ENCODE data around the gene SLC34A2.
"Not testable (repeated sequence)": the region's sequence is repeated elsewhere in the genome, so short reads cannot be mapped to it uniquely, and the experiment has no call there.

The SLC34A2 gene, protein sequence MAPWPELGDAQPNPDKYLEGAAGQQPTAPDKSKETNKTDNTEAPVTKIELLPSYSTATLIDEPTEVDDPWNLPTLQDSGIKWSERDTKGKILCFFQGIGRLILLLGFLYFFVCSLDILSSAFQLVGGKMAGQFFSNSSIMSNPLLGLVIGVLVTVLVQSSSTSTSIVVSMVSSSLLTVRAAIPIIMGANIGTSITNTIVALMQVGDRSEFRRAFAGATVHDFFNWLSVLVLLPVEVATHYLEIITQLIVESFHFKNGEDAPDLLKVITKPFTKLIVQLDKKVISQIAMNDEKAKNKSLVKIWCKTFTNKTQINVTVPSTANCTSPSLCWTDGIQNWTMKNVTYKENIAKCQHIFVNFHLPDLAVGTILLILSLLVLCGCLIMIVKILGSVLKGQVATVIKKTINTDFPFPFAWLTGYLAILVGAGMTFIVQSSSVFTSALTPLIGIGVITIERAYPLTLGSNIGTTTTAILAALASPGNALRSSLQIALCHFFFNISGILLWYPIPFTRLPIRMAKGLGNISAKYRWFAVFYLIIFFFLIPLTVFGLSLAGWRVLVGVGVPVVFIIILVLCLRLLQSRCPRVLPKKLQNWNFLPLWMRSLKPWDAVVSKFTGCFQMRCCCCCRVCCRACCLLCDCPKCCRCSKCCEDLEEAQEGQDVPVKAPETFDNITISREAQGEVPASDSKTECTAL

DNA sequence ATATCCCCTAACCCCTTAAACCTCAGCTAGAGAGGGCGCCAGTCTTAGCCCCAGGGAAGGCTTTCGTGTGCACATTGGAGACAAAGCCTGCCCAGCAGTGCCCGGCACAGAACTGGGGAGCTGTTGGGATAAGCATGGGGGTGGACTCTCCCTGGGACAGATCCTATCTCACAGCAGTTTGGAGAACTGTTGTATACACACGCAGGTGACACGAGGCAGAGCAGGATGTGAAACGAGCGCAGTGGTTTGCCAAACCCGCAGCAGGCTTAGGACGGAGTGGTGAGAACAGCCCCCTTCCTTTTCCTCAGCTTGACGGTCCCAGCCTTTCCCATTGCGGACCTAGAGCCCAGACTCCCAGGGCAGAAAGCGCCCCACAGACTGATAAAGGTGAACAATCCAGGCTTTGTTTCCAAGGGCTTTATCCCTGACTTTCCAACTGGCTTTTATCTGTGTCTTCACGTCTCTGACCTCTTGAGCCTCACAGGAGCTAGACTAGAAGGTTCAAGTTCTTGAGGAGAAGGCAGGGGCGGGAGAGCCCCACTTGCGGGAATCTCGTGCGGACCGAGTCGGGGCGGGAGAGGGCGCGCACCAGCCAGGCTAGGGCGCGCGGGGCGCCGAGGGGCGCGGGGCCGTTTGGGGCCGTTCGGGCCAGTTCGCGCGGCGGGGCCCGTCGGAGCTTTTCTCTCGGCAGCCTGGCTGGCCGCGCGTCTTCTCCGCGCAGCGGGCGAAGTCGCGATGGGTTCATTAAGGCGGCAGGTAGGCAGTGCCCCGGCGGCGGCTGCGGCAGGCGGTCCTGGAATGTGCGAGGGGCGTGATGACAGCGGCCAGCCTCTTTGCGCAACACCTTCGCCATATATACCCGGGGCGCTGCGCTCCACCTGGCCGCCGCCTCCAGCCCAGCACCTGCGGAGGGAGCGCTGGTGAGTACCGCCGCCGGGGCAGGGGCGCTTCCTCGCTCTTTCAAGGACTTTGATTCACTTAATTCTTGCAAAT lies at the start of gene SLC34A2:
TSS of gene SLC34A2 (plus strand) at position 881 of the 993 bp plus-strand sequence. CDS start 6,650 bp downstream, outside the sequence.
- Histone ChIP-seq H3K36me3 (ENCODE audit: insufficient read depth) (no peaks in the 10 kb centered on the region), H2AFZ (ENCODE audit: low read depth) (no peak within 1 kb of the TSS), H3K27me3 (ENCODE audit: insufficient read depth, low read depth) (no peaks in the 10 kb centered on the region), H4K20me1 (ENCODE audit: insufficient read depth) (no peaks in the 10 kb centered on the region), H3K4me2 (no peak within 1 kb of the TSS), H3K4me3 (IDR thresholded peaks at IDR 0.05; ENCODE audit: insufficient read depth, low read depth, low read length) (no peak within 1 kb of the TSS), H3K9ac (no peak within 1 kb of the TSS), H3K4me1 (ENCODE audit: low read depth, poor library complexity, severe bottlenecking) (no peaks in the 10 kb centered on the region), H3K79me2 (ENCODE audit: insufficient read depth, low read depth) (no peaks in the 10 kb centered on the region), H3K27ac (no peak within 1 kb of the TSS)
- TF ChIP-seq, protein P1, sequence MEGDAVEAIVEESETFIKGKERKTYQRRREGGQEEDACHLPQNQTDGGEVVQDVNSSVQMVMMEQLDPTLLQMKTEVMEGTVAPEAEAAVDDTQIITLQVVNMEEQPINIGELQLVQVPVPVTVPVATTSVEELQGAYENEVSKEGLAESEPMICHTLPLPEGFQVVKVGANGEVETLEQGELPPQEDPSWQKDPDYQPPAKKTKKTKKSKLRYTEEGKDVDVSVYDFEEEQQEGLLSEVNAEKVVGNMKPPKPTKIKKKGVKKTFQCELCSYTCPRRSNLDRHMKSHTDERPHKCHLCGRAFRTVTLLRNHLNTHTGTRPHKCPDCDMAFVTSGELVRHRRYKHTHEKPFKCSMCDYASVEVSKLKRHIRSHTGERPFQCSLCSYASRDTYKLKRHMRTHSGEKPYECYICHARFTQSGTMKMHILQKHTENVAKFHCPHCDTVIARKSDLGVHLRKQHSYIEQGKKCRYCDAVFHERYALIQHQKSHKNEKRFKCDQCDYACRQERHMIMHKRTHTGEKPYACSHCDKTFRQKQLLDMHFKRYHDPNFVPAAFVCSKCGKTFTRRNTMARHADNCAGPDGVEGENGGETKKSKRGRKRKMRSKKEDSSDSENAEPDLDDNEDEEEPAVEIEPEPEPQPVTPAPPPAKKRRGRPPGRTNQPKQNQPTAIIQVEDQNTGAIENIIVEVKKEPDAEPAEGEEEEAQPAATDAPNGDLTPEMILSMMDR (conservative IDR thresholded peaks at IDR 0.05; ENCODE audit: low read depth, low read length): no peak

DNA sequence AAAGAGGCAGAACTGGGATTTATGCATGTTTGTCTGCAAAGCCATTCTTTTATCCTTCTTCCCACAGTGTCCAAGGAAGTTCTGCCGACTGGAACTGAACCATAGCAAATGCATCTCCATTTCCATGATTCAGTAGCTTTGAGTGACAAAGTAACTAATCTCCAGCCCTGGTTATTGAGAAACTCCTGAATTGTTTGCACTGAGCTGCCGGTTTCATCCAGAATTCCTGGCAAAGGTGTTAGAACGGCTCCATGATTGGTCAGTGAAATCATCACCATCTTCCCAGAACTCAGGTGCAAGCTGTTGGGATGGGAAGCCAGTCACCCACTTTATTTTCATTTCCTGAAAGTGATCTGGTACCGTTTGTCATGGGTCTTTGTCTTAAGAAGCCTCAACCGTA lies 47.0 kb upstream of the SLC34A2 start:
- H3K4me1 ChIP-seq (ENCODE audit: low read depth, poor library complexity, severe bottlenecking): no peaks in the 10 kb centered on the region
- no peak overlapping the region for H3K4me3 ChIP-seq (IDR thresholded peaks at IDR 0.05; ENCODE audit: insufficient read depth, low read depth, low read length)
- H3K9ac ChIP-seq: no peak overlapping the region

DNA sequence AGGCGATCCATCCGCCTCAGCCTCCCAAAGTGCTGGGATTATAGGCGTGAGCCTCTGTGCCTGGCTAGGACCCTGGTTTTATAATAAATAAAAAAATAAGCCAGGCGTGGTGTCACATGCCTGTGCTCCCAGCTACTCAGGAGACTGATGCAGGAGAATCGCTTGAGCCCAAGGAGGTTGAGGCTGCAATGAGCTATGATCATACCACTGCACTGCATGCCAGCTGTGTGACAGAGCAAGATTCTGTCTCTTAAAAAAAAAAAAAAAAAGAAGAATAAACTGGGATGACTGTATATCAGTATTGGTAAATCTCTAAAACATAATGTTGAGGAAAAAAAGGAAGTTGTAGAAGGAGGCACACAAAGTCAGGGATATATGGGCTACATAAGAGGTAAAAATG lies 45.7 kb upstream of the SLC34A2 start:
- no peak overlapping the region for H3K27ac ChIP-seq
- H3K36me3 ChIP-seq (ENCODE audit: insufficient read depth): no peaks in the 10 kb centered on the region
- no peaks in the 10 kb centered on the region for H3K4me1 ChIP-seq (ENCODE audit: low read depth, poor library complexity, severe bottlenecking)
- no peak overlapping the region for H3K4me2 ChIP-seq
- no peak overlapping the region for H3K4me3 ChIP-seq (IDR thresholded peaks at IDR 0.05; ENCODE audit: insufficient read depth, low read depth, low read length)
- no peaks in the 10 kb centered on the region for H4K20me1 ChIP-seq (ENCODE audit: insufficient read depth)
- no peaks in the 10 kb centered on the region for H3K79me2 ChIP-seq (ENCODE audit: insufficient read depth, low read depth)
- H3K27me3 ChIP-seq (ENCODE audit: insufficient read depth, low read depth): no peaks in the 10 kb centered on the region
- H3K9ac ChIP-seq: no peak overlapping the region
- H2AFZ ChIP-seq (ENCODE audit: low read depth): no peak overlapping the region
- TF ChIP-seq, protein P1 (conservative IDR thresholded peaks at IDR 0.05; ENCODE audit: low read depth, low read length): no peak

More for the DNA sequence above, 47.0 kb upstream of the SLC34A2 start:
- no peaks in the 10 kb centered on the region for H4K20me1 ChIP-seq (ENCODE audit: insufficient read depth)
- H3K4me2 ChIP-seq: no peak overlapping the region
- H3K27me3 ChIP-seq (ENCODE audit: insufficient read depth, low read depth): no peaks in the 10 kb centered on the region
- no peaks in the 10 kb centered on the region for H3K79me2 ChIP-seq (ENCODE audit: insufficient read depth, low read depth)
- H3K27ac ChIP-seq: no peak overlapping the region
- H3K36me3 ChIP-seq (ENCODE audit: insufficient read depth): no peaks in the 10 kb centered on the region
- H2AFZ ChIP-seq (ENCODE audit: low read depth): no peak overlapping the region
- TF ChIP-seq, protein P1 (conservative IDR thresholded peaks at IDR 0.05; ENCODE audit: low read depth, low read length): no peak

DNA sequence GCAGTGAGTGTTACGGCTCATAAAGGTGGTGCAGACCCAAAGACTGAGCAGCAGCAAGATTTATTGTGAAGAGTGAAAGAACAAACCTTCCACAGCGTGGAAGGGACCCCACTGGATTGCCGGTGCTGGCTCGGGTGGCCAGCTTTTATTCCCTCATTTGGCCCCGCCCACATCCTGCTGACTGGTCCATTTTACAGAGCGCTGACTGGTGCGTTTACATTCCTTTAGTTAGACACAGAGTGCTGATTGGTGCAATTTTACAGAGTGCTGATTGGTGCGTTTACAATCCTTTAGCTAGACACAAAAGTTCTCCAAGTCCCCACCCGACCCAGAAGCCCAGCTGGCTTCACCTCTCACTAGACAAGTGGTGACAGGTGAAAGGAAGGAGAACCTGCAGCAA lies 42.0 kb upstream of the SLC34A2 start:
- H3K4me2 ChIP-seq; H3K36me3 ChIP-seq (ENCODE audit: insufficient read depth); H3K27me3 ChIP-seq (ENCODE audit: insufficient read depth, low read depth); H3K4me3 ChIP-seq (IDR thresholded peaks at IDR 0.05; ENCODE audit: insufficient read depth, low read depth, low read length); H3K9ac ChIP-seq; H3K4me1 ChIP-seq (ENCODE audit: low read depth, poor library complexity, severe bottlenecking); H2AFZ ChIP-seq (ENCODE audit: low read depth); H3K79me2 ChIP-seq (ENCODE audit: insufficient read depth, low read depth); H3K27ac ChIP-seq; H4K20me1 ChIP-seq (ENCODE audit: insufficient read depth): not testable (repeated sequence)

Data from KMS-11 (cell line).